HUES64 (cell line): ENCODE results near the gene PARD3.

Experiments used
- H3K27ac ChIP-seq: 2 replicates; pipeline ENCODE4 v1.7.0; 2013; ENCODE audit warnings: low read depth, low read length, inconsistent platforms
- H3K27me3 ChIP-seq: 2 replicates; pipeline ENCODE4 v1.6.1; 2013; ENCODE audit warnings: mild to moderate bottlenecking, low read length; ENCODE audit not compliant: insufficient read depth
- H3K36me3 ChIP-seq: 2 replicates; pipeline ENCODE4 v1.6.1; 2013; ENCODE audit warnings: mild to moderate bottlenecking, low read length; ENCODE audit not compliant: insufficient read depth
- H3K4me1 ChIP-seq: 2 replicates; pipeline ENCODE4 v1.6.1; 2013; ENCODE audit warnings: mild to moderate bottlenecking, low read length, moderate library complexity; ENCODE audit not compliant: insufficient read depth
- H3K4me3 ChIP-seq: 2 replicates; pipeline ENCODE4 v1.5.1; 2013; ENCODE audit warnings: mild to moderate bottlenecking, low read length, moderate library complexity
- H3K9ac ChIP-seq: 2 replicates; pipeline ENCODE4 v1.6.1; 2013; ENCODE audit warnings: mild to moderate bottlenecking, low read depth, low read length
- H3K9me3 ChIP-seq: 2 replicates; pipeline ENCODE4 v1.6.1; 2013; ENCODE audit warnings: low read depth, low read length; ENCODE audit not compliant: insufficient read depth
- WGBS: fragments of 150-250, 120-280 bp; methylation state at CpG from one replicate; pipeline ENCODE4 v1.1.7; 2013; ENCODE audit warnings: missing lambda C conversion rate; 5-methylcytosine and 5-hydroxymethylcytosine counted together

The PARD3 gene

DNA sequence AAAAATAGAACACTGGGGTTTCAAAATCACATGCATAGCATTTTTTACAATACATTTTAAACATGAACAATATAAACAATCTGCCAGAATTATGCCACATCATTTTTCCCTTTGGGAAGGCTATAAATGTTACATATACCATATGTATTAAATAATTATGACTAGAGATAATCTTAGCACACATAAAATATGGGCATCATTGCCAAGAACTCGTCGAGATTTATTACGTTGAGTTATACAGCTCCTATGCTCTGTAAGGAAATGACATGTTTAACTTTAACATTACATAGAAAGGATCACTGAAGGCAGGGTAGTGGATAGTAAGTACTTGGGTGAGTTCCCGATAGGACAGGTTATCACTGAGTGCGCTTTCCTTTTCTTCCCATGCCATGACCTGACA is 267.8 kb downstream of the PARD3 start:
- H3K9ac ChIP-seq = no peak overlapping the region
- H3K36me3 ChIP-seq = no peaks in the 10 kb centered on the region
- no peak overlapping the region for H3K4me3 ChIP-seq
- H3K4me1 ChIP-seq = peaks cover 11% of the 10 kb centered on the region
- no peak overlapping the region for H3K27ac ChIP-seq
- no peaks in the 10 kb centered on the region for H3K9me3 ChIP-seq
- WGBS = 100% methylated on average over 2 of the region's 5 CpGs
- no peaks in the 10 kb centered on the region for H3K27me3 ChIP-seq

GRCh38 chr10:34544400-34544799 is 270.7 kb downstream of the PARD3 start:
- H3K9me3 ChIP-seq = no peaks in the 10 kb centered on the region
- no peak overlapping the region for H3K4me3 ChIP-seq
- H3K9ac ChIP-seq = no peak overlapping the region
- no peaks in the 10 kb centered on the region for H3K36me3 ChIP-seq
- H3K4me1 ChIP-seq = peaks cover 11% of the 10 kb centered on the region
- no peaks in the 10 kb centered on the region for H3K27me3 ChIP-seq
- H3K27ac ChIP-seq = no peak overlapping the region

DNA sequence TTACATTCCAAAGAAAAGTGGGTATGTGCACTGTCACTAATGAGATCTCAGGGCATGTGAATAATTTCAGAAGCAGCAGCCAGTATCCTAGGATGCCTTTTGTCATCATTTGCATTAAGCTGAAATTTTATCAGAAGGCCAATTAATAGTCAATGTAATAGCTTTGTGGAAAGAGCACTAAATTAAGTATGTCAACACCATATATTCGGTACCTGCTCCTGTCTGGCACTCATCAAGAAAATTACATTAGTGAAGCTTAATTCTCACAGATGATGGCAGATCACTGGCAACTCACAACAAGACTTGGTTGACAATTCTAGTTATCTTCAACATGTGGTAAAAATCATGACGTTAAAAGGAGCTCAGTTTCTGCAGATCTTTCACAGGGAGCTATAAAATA is 271.4 kb downstream of the PARD3 start:
- no peak overlapping the region for H3K27ac ChIP-seq
- no peak overlapping the region for H3K9ac ChIP-seq
- H3K9me3 ChIP-seq = no peaks in the 10 kb centered on the region
- H3K4me1 ChIP-seq = peaks cover 8% of the 10 kb centered on the region
- WGBS = 92% methylated on average over 2 of the region's 2 CpGs
- no peaks in the 10 kb centered on the region for H3K36me3 ChIP-seq
- no peaks in the 10 kb centered on the region for H3K27me3 ChIP-seq
- H3K4me3 ChIP-seq = no peak overlapping the region

GRCh38 chr10:34540492-34540891 is 274.6 kb downstream of the PARD3 start:
- 94% methylated on average over 7 of the region's 7 CpGs for WGBS
- Histone ChIP-seq H3K9me3 (no peaks in the 10 kb centered on the region), H3K27me3 (no peaks in the 10 kb centered on the region), H3K4me3 (no peak overlapping the region), H3K36me3 (no peaks in the 10 kb centered on the region), H3K27ac (no peak overlapping the region), H3K9ac (no peak overlapping the region), H3K4me1 (peaks cover 13% of the 10 kb centered on the region; the same call in 1 of the 2 replicates)

GRCh38 chr10:34539533-34540315 is 275.4 kb downstream of the PARD3 start:
- Histone ChIP-seq H3K4me3 (no peak overlapping the region), H3K27me3 (no peaks in the 10 kb centered on the region), H3K27ac (no peak overlapping the region), H3K4me1 (peaks cover 13% of the 10 kb centered on the region; the same call in 1 of the 2 replicates), H3K9me3 (no peaks in the 10 kb centered on the region), H3K9ac (no peak overlapping the region), H3K36me3 (no peaks in the 10 kb centered on the region)
- WGBS = 93% methylated on average over 13 of the region's 13 CpGs

DNA sequence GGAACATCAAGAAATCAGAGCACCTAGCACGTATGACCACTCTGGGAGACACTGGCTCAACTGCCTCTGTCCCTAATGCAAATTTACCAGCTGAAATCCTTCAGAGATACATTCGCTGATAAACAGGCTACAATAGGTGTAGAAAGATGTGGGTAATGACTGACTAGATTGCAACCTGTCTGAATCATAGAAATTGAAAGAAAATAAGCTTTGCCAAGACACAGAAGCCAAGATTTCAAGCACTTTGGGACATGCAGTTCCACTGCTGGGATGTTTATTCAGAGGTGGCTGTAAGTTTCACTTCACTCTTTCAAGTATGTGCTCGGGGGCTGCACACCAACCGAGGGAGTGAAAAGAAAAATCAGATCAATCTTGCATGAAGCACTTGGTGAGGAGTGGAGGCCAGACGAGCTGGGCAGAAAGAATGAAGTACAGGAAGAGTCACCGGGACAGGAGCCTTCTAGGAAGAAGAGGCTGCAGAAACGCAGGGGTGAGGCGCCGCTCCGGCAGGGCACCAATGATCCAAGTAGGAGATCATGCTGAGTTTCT is 276.7 kb downstream of the PARD3 start:
- H3K9ac ChIP-seq = no peak overlapping the region
- H3K4me3 ChIP-seq = no peak overlapping the region
- H3K4me1 ChIP-seq = peaks cover 13% of the 10 kb centered on the region; the same call in 1 of the 2 replicates
- no peaks in the 10 kb centered on the region for H3K27me3 ChIP-seq
- no peaks in the 10 kb centered on the region for H3K36me3 ChIP-seq
- H3K9me3 ChIP-seq = no peaks in the 10 kb centered on the region
- H3K27ac ChIP-seq = peak overlapping the region; percentile 22; the same call in 1 of the 2 replicates
- WGBS = 62% methylated on average over 10 of the region's 10 CpGs

DNA sequence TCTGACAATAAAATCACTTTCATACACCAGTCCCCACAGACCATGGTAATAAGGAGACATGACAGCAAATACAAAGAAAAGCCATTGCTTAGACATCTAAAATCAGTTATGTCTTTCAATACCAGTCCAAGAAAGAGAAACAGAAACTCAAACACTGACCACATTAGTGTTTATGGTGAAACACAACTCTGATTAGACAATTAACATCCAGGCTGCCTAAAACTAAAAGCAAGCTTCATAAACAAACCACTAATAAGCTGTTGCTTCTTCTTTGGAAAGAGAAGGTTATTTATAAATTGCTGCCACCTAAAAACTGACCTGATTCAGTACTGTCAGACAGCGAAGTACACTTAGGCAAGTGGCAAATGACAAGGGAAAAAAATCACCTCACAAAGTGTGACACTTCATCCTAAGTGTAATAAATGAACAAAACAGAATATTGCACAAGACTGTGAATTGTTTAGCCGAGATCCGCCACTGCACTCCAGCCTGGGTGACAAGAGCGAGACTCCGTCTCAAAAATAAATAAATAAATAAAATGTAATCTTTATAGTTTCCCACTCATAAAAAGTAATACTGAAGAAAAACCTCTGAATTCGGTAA is 277.4 kb downstream of the PARD3 start:
- WGBS = 92% methylated on average over 2 of the region's 6 CpGs
- Histone ChIP-seq H3K4me1 (peaks cover 13% of the 10 kb centered on the region; the same call in 1 of the 2 replicates), H3K27me3 (no peaks in the 10 kb centered on the region), H3K9ac (no peak overlapping the region), H3K9me3 (no peaks in the 10 kb centered on the region), H3K4me3 (no peak overlapping the region), H3K27ac (no peak overlapping the region), H3K36me3 (no peaks in the 10 kb centered on the region)

GRCh38 chr10:34535872-34536271 is 279.2 kb downstream of the PARD3 start:
- no peaks in the 10 kb centered on the region for H3K27me3 ChIP-seq
- 98% methylated on average over 4 of the region's 4 CpGs for WGBS
- no peak overlapping the region for H3K4me3 ChIP-seq

DNA sequence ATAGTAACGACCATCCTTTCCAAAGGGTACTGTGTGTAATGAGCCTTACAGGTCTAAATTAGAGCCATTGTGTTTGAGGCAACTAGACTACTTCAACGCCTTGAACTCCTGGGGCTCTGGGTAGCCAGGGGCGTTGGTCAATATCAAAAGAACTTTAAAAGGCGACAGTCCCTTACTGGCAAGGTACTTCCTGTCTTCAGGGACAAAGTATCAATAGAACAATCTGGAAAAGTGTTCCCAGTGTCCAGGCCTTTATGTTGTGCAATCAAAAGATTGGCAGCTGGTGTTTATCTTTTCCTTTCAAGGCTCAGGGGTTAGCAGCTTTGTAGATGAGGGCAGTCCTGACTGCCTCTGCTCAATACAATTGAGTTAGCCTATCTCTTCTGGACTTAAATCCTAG is 284.3 kb downstream of the PARD3 start:
- H3K9me3 ChIP-seq = no peaks in the 10 kb centered on the region
- H3K4me3 ChIP-seq = no peak overlapping the region
- H3K27ac ChIP-seq = no peak overlapping the region
- 89% methylated on average over 4 of the region's 4 CpGs for WGBS
- H3K4me1 ChIP-seq = peaks cover 42% of the 10 kb centered on the region
- H3K9ac ChIP-seq = no peak overlapping the region
- no peaks in the 10 kb centered on the region for H3K27me3 ChIP-seq
- H3K36me3 ChIP-seq = no peaks in the 10 kb centered on the region

More at GRCh38 chr10:34535872-34536271, 279.2 kb downstream of the PARD3 start:
- Histone ChIP-seq H3K9me3 (no peaks in the 10 kb centered on the region), H3K4me1 (peaks cover 19% of the 10 kb centered on the region; the same call in 1 of the 2 replicates), H3K27ac (no peak overlapping the region), H3K9ac (no peak overlapping the region), H3K36me3 (no peaks in the 10 kb centered on the region)

DNA sequence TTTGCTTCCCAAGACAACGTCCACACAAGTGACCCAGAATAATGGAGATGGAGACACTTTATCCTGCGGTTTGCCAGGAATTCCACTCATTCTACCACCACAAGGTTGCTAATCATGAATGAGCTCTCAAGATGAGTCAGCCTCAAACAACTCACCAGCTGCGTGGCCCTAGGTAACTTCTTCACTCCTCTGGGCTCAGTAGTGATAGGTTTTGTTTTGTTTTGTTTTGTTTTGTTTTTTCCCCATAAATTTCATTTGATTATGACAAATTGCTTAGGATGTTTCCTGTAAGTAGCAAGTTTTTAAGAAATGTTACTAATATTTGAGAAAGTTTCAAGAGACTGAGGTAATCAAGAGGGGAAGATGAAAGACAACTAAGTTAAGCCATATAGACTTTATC is 286.8 kb downstream of the PARD3 start:
- H3K27ac ChIP-seq = peak overlapping the region; percentile 91

More for the DNA sequence above, 286.8 kb downstream of the PARD3 start:
- WGBS = 9% methylated on average over 3 of the region's 3 CpGs
- peak overlapping the region; percentile 62; the same call in 1 of the 2 replicates for H3K9ac ChIP-seq
- H3K9me3 ChIP-seq = no peaks in the 10 kb centered on the region
- peak overlapping the region; percentile 12; the same call in 1 of the 2 replicates for H3K4me3 ChIP-seq
- H3K4me1 ChIP-seq = peaks cover 42% of the 10 kb centered on the region
- H3K27me3 ChIP-seq = no peaks in the 10 kb centered on the region
- H3K36me3 ChIP-seq = no peaks in the 10 kb centered on the region
